Stomach (tissue), 9 donors: ENCODE results near the gene FAXC. TPM values are rescaled to one million over a fixed set of nuclear protein-coding genes. Genes with fewer than 3 reads are reported as not detected.

Source experiments
- DNase-seq, 2 donors: peaks; one replicate each; pipeline versions ENCODE4 v3.0.0 to v3.0.0-alpha.2; 2013 to 2019
- H3K27ac ChIP-seq, 5 donors: fragments of 200-600 bp in 4 of 5; sonication (generic) in 4 of 5; one replicate each; pipeline ENCODE4 v1.5.1; 2013 to 2019; ENCODE audit warnings: mild to moderate bottlenecking in 1 of 5, moderate library complexity in 1 of 5
- H3K27me3 ChIP-seq, 3 donors: fragments of 200-600 bp; sonication (generic); one replicate each; pipeline ENCODE4 v1.5.1; 2017 to 2019; ENCODE audit warnings: mixed run types in 1 of 3
- H3K36me3 ChIP-seq, 4 donors: fragments of 200-600 bp; sonication (generic); 1 replicate in 3 of 4; 2 replicates in 1 of 4; pipeline ENCODE4 v1.5.1; 2016 to 2019
- H3K4me1 ChIP-seq, 4 donors: fragments of 200-600 bp; sonication (generic); one replicate each; pipeline ENCODE4 v1.5.1; 2016 to 2019
- H3K4me3 ChIP-seq, 4 donors: fragments of 200-600 bp; sonication (generic) in 3 of 4; one replicate each; pipeline ENCODE4 v1.5.1; 2016 to 2019; ENCODE audit warnings: mild to moderate bottlenecking in 1 of 4
- H3K9me3 ChIP-seq, 4 donors: fragments of 200-600 bp; sonication (generic); one replicate each; pipeline ENCODE4 v1.5.1; 2016 to 2019
- CTCF ChIP-seq, 7 experiments: fragments of 450-650 bp in 4 of 7; fragments of 200-600 bp in 3 of 7; sonication (generic) in 3 of 7; IDR thresholded peaks; one replicate each; pipeline ENCODE4 v1.5.1; 2016 to 2019; ENCODE audit warnings: antibody characterized with exemption in 7 of 7, control low read depth in 2 of 7, mild to moderate bottlenecking in 1 of 7
- EP300 ChIP-seq: sonication (generic); formaldehyde crosslinking; IDR thresholded peaks from one replicate; pipeline ENCODE4 v1.6.1; 2017; ENCODE audit warnings: antibody characterized with exemption
- POLR2A ChIP-seq, 4 donors: fragments of 450-650 bp; IDR thresholded peaks; one replicate each; pipeline ENCODE4 v1.6.1; 2016; ENCODE audit warnings: antibody characterized with exemption in 4 of 4, control low read depth in 2 of 4, mild to moderate bottlenecking in 1 of 4, moderate library complexity in 1 of 4
- POLR2AphosphoS5 ChIP-seq, 3 donors: sonication (generic); formaldehyde crosslinking; IDR thresholded peaks; one replicate each; pipeline ENCODE4 v1.6.1; 2016; ENCODE audit warnings: antibody characterized with exemption in 3 of 3
- WGBS, 5 donors: extraction: QIAGEN DNeasy Blood & Tissue Kit in 3 of 5; methylation state at CpG; one replicate each; pipeline versions ENCODE4 v1.1.5 to v1.1.7; 2013 to 2018; 5-methylcytosine and 5-hydroxymethylcytosine counted together
- intact Hi-C: fragments of 100-400 bp; cut with DNase I; formaldehyde crosslinking; loops from one replicate; pipeline ENCODE4 v1.15.1; 2023; ENCODE audit warnings: low total_unique reads
- polyA plus RNA-seq, 3 donors: library from polyadenylated mRNA; stranded (reverse); fragments of 200-250 nt; gene quantifications; one replicate each; pipeline ENCODE4 v1.2.3, GENCODE V29; 2013
- total RNA-seq, 5 donors: library from RNA; depleted of rRNA; stranded (reverse); fragments of >200 nt; gene quantifications; one replicate each; pipeline versions ENCODE4 v1.1.0 to v1.2.3, GENCODE V29; 2014 to 2016
- donor health status: healthy with polysubstance abuse.
- donor health status: Bipolar disorder and iron deficiency.
- donor health status: healthy.

The FAXC gene
- total and polyA plus RNA-seq, 8 donors: 2.2 to 186 (median 7.7) TPM; not detected in 1

DNA sequence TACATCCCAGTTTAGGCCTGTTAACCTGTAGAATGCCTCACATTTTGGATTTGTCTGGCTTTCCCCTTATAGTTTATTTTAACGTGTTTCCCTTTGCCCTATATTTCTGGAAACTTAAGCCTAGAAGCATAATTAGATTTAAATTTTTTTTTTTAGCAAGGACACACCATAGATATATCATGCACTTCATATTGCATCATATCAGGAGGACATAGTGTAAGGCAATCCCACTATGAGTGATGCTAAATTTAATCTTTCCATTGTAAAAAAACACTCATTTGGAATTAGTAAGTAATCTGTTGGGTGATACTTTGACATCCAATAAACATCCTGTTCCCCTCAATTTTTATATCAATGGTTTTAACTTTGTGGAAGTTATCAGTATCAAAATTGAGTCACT, 10.3 kb upstream of the FAXC start:
- TF ChIP-seq CTCF (IDR thresholded peaks at IDR 0.05) (no peak), POLR2A (IDR thresholded peaks at IDR 0.05) (no peak), POLR2AphosphoS5 (IDR thresholded peaks at IDR 0.05) (no peak), EP300 (no peak)
- Histone ChIP-seq H3K4me1 (no peaks in the 10 kb centered on the region), H3K27me3 (no peaks in the 10 kb centered on the region), H3K9me3 (no peaks in the 10 kb centered on the region), H3K36me3 (no peaks in the 10 kb centered on the region), H3K4me3 (no peak overlapping the region), H3K27ac (no peak overlapping the region)
- 65 to 82% (median 70%) methylated on average over 1 of the region's 1 CpG for WGBS, 5 donors
- intact Hi-C loops: no loop called here
- DNase-seq: no peak

GRCh38 chr6:99356641-99357040, 7.2 kb upstream of the FAXC start:
- H3K27ac ChIP-seq: no peak overlapping the region
- no peaks in the 10 kb centered on the region for H3K36me3 ChIP-seq
- peaks cover 0 to 16% (median 0%) of the 10 kb centered on the region in 3 donors for H3K27me3 ChIP-seq
- H3K9me3 ChIP-seq: no peaks in the 10 kb centered on the region
- H3K4me1 ChIP-seq: no peaks in the 10 kb centered on the region
- TF ChIP-seq EP300 (no peak), POLR2AphosphoS5 (IDR thresholded peaks at IDR 0.05) (no peak), CTCF (IDR thresholded peaks at IDR 0.05) (no peak), POLR2A (IDR thresholded peaks at IDR 0.05) (no peak)
- intact Hi-C loops: no loop called here
- H3K4me3 ChIP-seq: no peak overlapping the region
- DNase-seq: no peak
- WGBS, 5 donors: 61 to 83% (median 77%) methylated on average over 1 of the region's 1 CpG

- H3K9me3 ChIP-seq: no peaks in the 10 kb centered on the region
- no peak for DNase-seq
- H3K27me3 ChIP-seq: peaks cover 0 to 22% (median 3%) of the 10 kb centered on the region in 3 donors
- H3K27ac ChIP-seq: no peak overlapping the region
- H3K36me3 ChIP-seq: no peaks in the 10 kb centered on the region
- H3K4me1 ChIP-seq: peaks cover 0 to 9% (median 7%) of the 10 kb centered on the region in 4 donors
- WGBS, 5 donors: 63 to 75% (median 73%) methylated on average over 4 of the region's 4 CpGs
- no peak overlapping the region for H3K4me3 ChIP-seq
- intact Hi-C loops: no loop called here
- TF ChIP-seq POLR2AphosphoS5 (IDR thresholded peaks at IDR 0.05): no peak
- no peak for TF ChIP-seq POLR2A (IDR thresholded peaks at IDR 0.05)
- TF ChIP-seq CTCF (IDR thresholded peaks at IDR 0.05): no peak
- no peak for TF ChIP-seq EP300
Measured at GRCh38 chr6:99354983-99355382, 5.5 kb upstream of the FAXC start.

- no peak for TF ChIP-seq POLR2A (IDR thresholded peaks at IDR 0.05)
- TF ChIP-seq EP300: no peak
- TF ChIP-seq POLR2AphosphoS5 (IDR thresholded peaks at IDR 0.05): no peak
- TF ChIP-seq CTCF (IDR thresholded peaks at IDR 0.05): no peak
- peaks cover 0 to 23% (median 19%) of the 10 kb centered on the region in 4 donors for H3K4me1 ChIP-seq
- intact Hi-C loops: no loop called here
- H3K27ac ChIP-seq: no peak overlapping the region
- no peak for DNase-seq
- no peaks in the 10 kb centered on the region for H3K9me3 ChIP-seq
- WGBS, 5 donors: 66 to 76% (median 72%) methylated on average over 9 of the region's 9 CpGs
- H3K27me3 ChIP-seq: peaks cover 0 to 40% (median 8%) of the 10 kb centered on the region in 3 donors
- no peaks in the 10 kb centered on the region for H3K36me3 ChIP-seq
- H3K4me3 ChIP-seq: no peak overlapping the region
Measured at GRCh38 chr6:99353126-99353525, 3.7 kb upstream of the FAXC start.
